Cortex of kidney (tissue), 1 donor: Measurements from ENCODE around the gene ZNF473.
"Not testable (repeated sequence)": the region's sequence is repeated elsewhere in the genome, so short reads cannot be mapped to it uniquely, and the experiment has no call there.

Experiments
- DNase-seq: peaks from one replicate; lab custom pipeline; 2025; lab: John Stamatoyannopoulos, UW

ZNF473 gene

GRCh38 chr19:50050406-50051227 is 24.8 kb downstream of the ZNF473 start:
- DNase-seq, result no peak

- DNase-seq, result not testable (repeated sequence)
Observed at GRCh38 chr19:50051228-50051895, 25.6 kb downstream of the ZNF473 start.

GRCh38 chr19:50051964-50052363 is 26.2 kb downstream of the ZNF473 start:
- no peak for DNase-seq

GRCh38 chr19:50053119-50053518 is 27.3 kb downstream of the ZNF473 start:
- DNase-seq, result no peak

- DNase-seq, result no peak
Observed at GRCh38 chr19:50058425-50058824, 32.6 kb downstream of the ZNF473 start.

GRCh38 chr19:50059045-50059444 is 33.2 kb downstream of the ZNF473 start:
- no peak for DNase-seq

- DNase-seq, result no peak
Observed at GRCh38 chr19:50060107-50060506, 34.3 kb downstream of the ZNF473 start.

- DNase-seq, result no peak
Observed at GRCh38 chr19:50061650-50062049, 35.8 kb downstream of the ZNF473 start.

- no peak for DNase-seq
Observed at GRCh38 chr19:50065938-50066337, 40.1 kb downstream of the ZNF473 start.

GRCh38 chr19:50067575-50067974 is 41.8 kb downstream of the ZNF473 start:
- DNase-seq, result no peak

GRCh38 chr19:50068382-50068781 is 42.6 kb downstream of the ZNF473 start:
- not testable (repeated sequence) for DNase-seq

- not testable (repeated sequence) for DNase-seq
Observed at GRCh38 chr19:50075076-50075475, 49.3 kb downstream of the ZNF473 start.

GRCh38 chr19:50075644-50076372 is 50.0 kb downstream of the ZNF473 start:
- not testable (repeated sequence) for DNase-seq

GRCh38 chr19:50076581-50077355 is 51.0 kb downstream of the ZNF473 start:
- DNase-seq, result not testable (repeated sequence)

- DNase-seq, result not testable (repeated sequence)
Observed at GRCh38 chr19:50079014-50079413, 53.2 kb downstream of the ZNF473 start.

GRCh38 chr19:50084440-50084839 is 58.6 kb downstream of the ZNF473 start:
- not testable (repeated sequence) for DNase-seq

- not testable (repeated sequence) for DNase-seq
Observed at GRCh38 chr19:50087153-50087552, 61.3 kb downstream of the ZNF473 start.

- DNase-seq, result not testable (repeated sequence)
Observed at GRCh38 chr19:50090706-50091105, 64.9 kb downstream of the ZNF473 start.

- DNase-seq, result not testable (repeated sequence)
Observed at GRCh38 chr19:50091786-50092185, 66.0 kb downstream of the ZNF473 start.

- DNase-seq, result not testable (repeated sequence)
Observed at GRCh38 chr19:50092597-50092996, 66.8 kb downstream of the ZNF473 start.

GRCh38 chr19:50097884-50098283 is 72.1 kb downstream of the ZNF473 start:
- not testable (repeated sequence) for DNase-seq

GRCh38 chr19:50098892-50099291 is 73.1 kb downstream of the ZNF473 start:
- DNase-seq, result not testable (repeated sequence)
